ENCODE measurements around the gene KANSL2. TPM values are rescaled to one million over a fixed set of nuclear protein-coding genes. Genes with fewer than 3 reads are reported as not detected.
"Not testable (repeated sequence)": the region's sequence is repeated elsewhere in the genome, so short reads cannot be mapped to it uniquely, and the experiment has no call there.

KANSL2 gene
- total and polyA plus RNA-seq, 3 donors from 2014 or later, result 57.0 to 98.4 (median 84.8) TPM

DNA sequence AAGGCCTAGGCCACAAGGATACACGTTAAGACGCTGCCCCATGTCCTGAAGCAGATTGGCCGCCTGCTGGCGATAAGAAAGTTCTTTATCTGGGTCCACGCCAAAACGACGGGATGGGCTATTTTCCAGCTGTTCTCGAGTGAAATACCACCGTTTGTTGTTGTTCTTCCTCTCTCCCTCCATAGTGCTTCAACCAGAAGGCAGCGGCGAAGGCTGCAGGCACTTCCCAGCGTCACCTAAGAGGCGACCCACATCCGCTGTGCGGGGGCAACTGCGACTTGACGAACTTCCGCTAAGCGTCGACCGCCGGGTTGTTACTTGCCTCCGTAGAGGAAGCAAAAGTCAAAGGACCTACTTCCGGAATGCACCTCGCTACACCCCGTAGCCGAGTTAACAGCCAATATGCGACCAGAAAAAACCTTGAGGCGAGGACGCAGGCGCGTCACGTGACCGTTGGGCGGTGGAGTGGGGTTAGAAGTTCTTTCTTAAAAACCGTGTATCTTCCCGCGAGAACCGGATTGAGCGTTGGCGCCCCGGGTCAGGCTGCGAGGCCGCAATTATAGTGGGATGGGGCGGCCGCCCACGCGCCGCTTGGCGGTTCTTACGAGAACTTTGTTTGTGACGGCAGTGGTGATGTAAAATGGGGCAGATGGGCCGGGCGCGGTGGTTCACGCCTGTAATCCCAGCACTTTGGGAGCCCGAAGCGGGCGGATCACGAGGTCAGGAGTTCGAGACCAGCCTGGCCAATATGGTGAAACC, 34.6 kb upstream of the KANSL2 start, which contains the start of gene CCNT1:
TSS of gene CCNT1 (minus strand) at position 215 of the 759 bp plus-strand sequence. CDS start at position 183, 32 bp downstream.
- Histone ChIP-seq H3K4me3 (peak within 1 kb of the TSS; percentile 80 to 94), H3K9me3 (no peaks in the 10 kb centered on the region), H3K36me3 (ENCODE audit: low read depth, missing control alignments) (no peaks in the 10 kb centered on the region), H3K27ac (peak within 1 kb of the TSS; percentile 86 to 95), H3K27me3 (no peaks in the 10 kb centered on the region), H3K4me1 (no peaks in the 10 kb centered on the region)
- DNase-seq, result peak; percentile 98
- TF ChIP-seq POLR2A (IDR thresholded peaks at IDR 0.05), result no peak
- TF ChIP-seq, protein P1, sequence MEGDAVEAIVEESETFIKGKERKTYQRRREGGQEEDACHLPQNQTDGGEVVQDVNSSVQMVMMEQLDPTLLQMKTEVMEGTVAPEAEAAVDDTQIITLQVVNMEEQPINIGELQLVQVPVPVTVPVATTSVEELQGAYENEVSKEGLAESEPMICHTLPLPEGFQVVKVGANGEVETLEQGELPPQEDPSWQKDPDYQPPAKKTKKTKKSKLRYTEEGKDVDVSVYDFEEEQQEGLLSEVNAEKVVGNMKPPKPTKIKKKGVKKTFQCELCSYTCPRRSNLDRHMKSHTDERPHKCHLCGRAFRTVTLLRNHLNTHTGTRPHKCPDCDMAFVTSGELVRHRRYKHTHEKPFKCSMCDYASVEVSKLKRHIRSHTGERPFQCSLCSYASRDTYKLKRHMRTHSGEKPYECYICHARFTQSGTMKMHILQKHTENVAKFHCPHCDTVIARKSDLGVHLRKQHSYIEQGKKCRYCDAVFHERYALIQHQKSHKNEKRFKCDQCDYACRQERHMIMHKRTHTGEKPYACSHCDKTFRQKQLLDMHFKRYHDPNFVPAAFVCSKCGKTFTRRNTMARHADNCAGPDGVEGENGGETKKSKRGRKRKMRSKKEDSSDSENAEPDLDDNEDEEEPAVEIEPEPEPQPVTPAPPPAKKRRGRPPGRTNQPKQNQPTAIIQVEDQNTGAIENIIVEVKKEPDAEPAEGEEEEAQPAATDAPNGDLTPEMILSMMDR (IDR thresholded peaks at IDR 0.05), result peak; percentile 9 to 31 (median 21)
- WGBS, 2 donors, result 0 to 1% methylated on average over 23 to 61 of the region's 61 CpGs
- intact Hi-C loops (cut with DNase I; ENCODE audit: low total_unique reads), result no loop called here

DNA sequence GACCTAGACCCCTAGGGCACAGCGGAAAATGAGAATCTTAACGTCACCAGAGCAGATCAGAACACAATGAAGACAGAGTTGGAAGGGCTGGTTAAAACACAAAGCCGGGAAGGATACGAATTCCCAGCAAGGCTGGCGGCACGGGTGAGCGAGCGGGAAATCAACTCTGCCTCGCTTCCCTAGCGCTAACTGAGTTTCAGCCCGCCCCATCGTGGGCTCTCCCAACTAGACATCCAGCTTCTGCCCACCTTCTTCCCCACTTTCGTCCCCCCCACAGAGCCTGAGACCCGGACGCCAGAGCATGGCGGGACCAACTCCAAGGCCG, 34.1 kb upstream of the KANSL2 start:
- H3K4me3 ChIP-seq, result peak overlapping the region; percentile 80 to 94
- intact Hi-C loops (cut with DNase I; ENCODE audit: low total_unique reads), result no loop called here
- 0 to 1% methylated on average over 11 to 17 of the region's 17 CpGs for WGBS, 2 donors
- no peaks in the 10 kb centered on the region for H3K9me3 ChIP-seq
- no peaks in the 10 kb centered on the region for H3K27me3 ChIP-seq
- no peaks in the 10 kb centered on the region for H3K36me3 ChIP-seq (ENCODE audit: low read depth, missing control alignments)
- H3K4me1 ChIP-seq, result no peaks in the 10 kb centered on the region
- H3K27ac ChIP-seq, result peak overlapping the region; percentile 86 to 95
- no peak for DNase-seq
- no peak for TF ChIP-seq POLR2A (IDR thresholded peaks at IDR 0.05)
- TF ChIP-seq, protein P1 (IDR thresholded peaks at IDR 0.05), result no peak

DNA sequence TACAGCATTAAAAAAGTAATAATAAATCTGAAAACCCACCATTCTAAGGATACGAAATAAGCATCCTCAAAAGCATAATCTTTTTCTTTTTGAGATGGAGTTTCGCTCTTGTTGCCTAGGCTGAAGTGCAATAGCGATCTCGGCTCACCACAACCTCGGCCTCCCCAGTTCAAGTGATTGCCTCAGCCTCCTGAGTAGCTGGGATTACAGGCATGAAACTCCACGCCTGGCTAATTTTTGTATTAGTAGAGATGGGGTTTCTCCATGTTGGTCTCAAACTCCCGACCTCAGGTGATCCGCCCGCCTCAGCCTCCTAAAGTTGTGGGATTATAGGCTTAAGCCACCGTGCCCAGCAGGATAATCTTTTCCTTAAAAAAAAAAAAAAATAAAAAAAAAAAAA, 30.2 kb upstream of the KANSL2 start:
- H3K36me3 ChIP-seq (ENCODE audit: low read depth, missing control alignments), result no peaks in the 10 kb centered on the region
- intact Hi-C loops (cut with DNase I; ENCODE audit: low total_unique reads), result no loop called here
- H3K27me3 ChIP-seq, result no peaks in the 10 kb centered on the region
- 96% methylated on average over 10 of the region's 10 CpGs for WGBS, 2 donors
- DNase-seq, result no peak
- H3K4me3 ChIP-seq, result no peak overlapping the region
- H3K27ac ChIP-seq, result no peak overlapping the region
- TF ChIP-seq, protein P1 (IDR thresholded peaks at IDR 0.05), result no peak
- no peak for TF ChIP-seq POLR2A (IDR thresholded peaks at IDR 0.05)
- H3K9me3 ChIP-seq, result no peaks in the 10 kb centered on the region
- no peaks in the 10 kb centered on the region for H3K4me1 ChIP-seq

DNA sequence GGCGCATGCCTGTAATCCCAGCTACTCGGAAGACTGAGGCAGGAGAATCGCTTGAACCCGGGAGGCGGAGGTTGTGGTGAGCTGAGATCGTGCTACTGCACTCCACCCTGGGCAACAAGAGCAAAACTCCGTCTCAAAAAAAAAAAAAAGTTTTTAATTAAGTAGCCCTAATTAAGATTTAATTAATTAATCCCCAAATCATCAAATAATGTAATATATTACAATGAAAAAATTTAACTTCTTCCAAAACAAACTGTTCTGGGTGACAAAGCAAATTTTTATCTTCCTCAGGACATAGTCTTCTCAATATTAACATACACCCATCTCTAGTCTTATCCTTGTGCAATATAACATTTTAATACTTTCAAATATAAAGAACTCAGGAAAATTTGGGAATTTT, 16.8 kb upstream of the KANSL2 start:
- H3K4me3 ChIP-seq; H3K36me3 ChIP-seq (ENCODE audit: low read depth, missing control alignments); H3K9me3 ChIP-seq; DNase-seq; H3K4me1 ChIP-seq; H3K27ac ChIP-seq; H3K27me3 ChIP-seq; intact Hi-C loops (cut with DNase I; ENCODE audit: low total_unique reads): not testable (repeated sequence)
- WGBS, 2 donors, result 97 to 99% methylated on average over 7 of the region's 7 CpGs

DNA sequence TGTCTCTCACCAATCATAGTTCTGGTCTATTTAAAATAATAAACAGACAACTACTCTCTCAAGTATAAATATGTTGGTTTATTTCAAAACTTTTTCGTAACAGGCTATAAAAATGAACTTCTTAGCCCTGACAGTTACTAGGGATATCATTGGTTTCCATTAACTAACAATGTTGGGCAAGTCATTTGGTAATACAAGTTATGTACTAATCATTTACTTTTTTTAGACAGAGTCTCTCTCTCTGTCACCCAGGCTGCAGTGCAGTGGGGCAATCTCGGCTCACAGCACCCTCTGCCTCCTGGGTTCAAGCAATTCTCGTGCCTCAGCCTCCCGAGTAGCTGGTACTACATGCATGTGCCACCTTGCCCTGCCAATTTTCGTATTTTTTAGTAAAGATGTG, 14.6 kb upstream of the KANSL2 start:
- WGBS, 2 donors, result 94 to 95% methylated on average over 5 of the region's 5 CpGs
- Histone ChIP-seq H3K4me1 (no peaks in the 10 kb centered on the region), H3K9me3 (no peaks in the 10 kb centered on the region), H3K36me3 (ENCODE audit: low read depth, missing control alignments) (no peaks in the 10 kb centered on the region), H3K4me3 (no peak overlapping the region), H3K27me3 (no peaks in the 10 kb centered on the region), H3K27ac (no peak overlapping the region)
- no peak for DNase-seq
- intact Hi-C loops (cut with DNase I; ENCODE audit: low total_unique reads), result no loop called here
- no peak for TF ChIP-seq POLR2A (IDR thresholded peaks at IDR 0.05)
- TF ChIP-seq, protein P1 (IDR thresholded peaks at IDR 0.05), result no peak

Measured in testis (tissue), 3 donors.